Activated CD4-positive, alpha-beta memory T cell treated with anti-CD3 and anti-CD28 coated beads for 36 hours (primary cell): Measurements from ENCODE around the gene DNAJA1. TPM values are rescaled to one million over a fixed set of nuclear protein-coding genes. Genes with fewer than 3 reads are reported as not detected.
"Not testable (repeated sequence)": the region's sequence is repeated elsewhere in the genome, so short reads cannot be mapped to it uniquely, and the experiment has no call there.

Experiments
- CTCF ChIA-PET: fragments of 350-600 bp; sonication (Branson Sonifier 250); formaldehyde crosslinking; loops from one replicate; lab custom pipeline; 2021; ENCODE audit warnings: antibody characterized with exemption, inconsistent platforms; lab: Charles Lee
- POLR2A ChIA-PET: fragments of 350-600 bp; sonication (Branson Sonifier 250); formaldehyde crosslinking; loops from one replicate; lab custom pipeline; 2021; ENCODE audit warnings: antibody characterized with exemption; lab: Charles Lee
- DNase-seq: peaks from one replicate; pipeline ENCODE4 v3.0.0-alpha.2; 2020
- H3K27ac Mint-ChIP-seq: one replicate; pipeline ENCODE4 v1.8.0; 2021; ENCODE audit warnings: mixed read lengths
- H3K27me3 Mint-ChIP-seq: one replicate; pipeline ENCODE4 v1.8.0; 2021; ENCODE audit warnings: mixed read lengths
- H3K36me3 Mint-ChIP-seq: one replicate; pipeline ENCODE4 v1.8.0; 2021; ENCODE audit warnings: mixed read lengths
- H3K4me1 Mint-ChIP-seq: one replicate; pipeline ENCODE4 v1.8.0; 2021; ENCODE audit warnings: low read depth, mixed read lengths
- H3K4me3 Mint-ChIP-seq: one replicate; pipeline ENCODE4 v1.8.0; 2021; ENCODE audit warnings: mild to moderate bottlenecking, mixed read lengths
- H3K9me3 Mint-ChIP-seq: one replicate; pipeline ENCODE4 v1.8.0; 2021; ENCODE audit warnings: mixed read lengths
- intact Hi-C: fragments of 100-400 bp; cut with micrococcal nuclease; formaldehyde crosslinking; loops from one replicate; pipeline ENCODE4 v1.15.1; 2023
- total RNA-seq, 2 experiments: library from RNA; stranded (reverse); gene quantifications; one replicate each; pipeline ENCODE4 v1.2.3, GENCODE V29; 2021

The DNAJA1 gene
- total RNA-seq, result 100 to 1,000 TPM; 173 to 184 TPM

DNA sequence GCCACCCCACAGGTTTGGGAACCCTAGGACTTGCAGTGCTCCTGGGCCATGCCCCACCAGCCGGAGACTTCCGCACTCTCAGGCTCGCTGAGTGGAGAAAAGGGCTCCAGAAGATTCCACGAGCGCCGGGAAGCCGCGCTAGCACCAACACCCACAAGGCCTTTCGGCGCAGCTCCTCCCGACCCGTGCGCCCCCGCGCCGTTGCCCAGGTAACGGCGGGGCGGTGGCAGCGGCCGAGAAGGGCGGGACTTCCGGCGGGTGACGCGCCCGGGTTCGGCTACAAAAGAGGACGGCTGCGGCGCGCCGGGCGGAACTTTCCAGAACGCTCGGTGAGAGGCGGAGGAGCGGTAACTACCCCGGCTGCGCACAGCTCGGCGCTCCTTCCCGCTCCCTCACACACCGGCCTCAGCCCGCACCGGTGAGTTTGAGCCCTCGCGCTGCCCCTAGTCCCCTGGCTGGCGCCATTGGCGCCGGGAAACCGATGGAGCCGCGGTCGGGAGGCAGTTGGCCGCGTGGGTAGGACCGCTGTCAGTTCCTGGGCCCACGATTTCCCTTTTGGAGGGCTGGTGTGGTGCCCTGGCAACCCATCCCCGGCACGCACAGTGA, at the start of gene DNAJA1:
Gene DNAJA1 (plus strand): TSS at position 308 of the 606 bp plus-strand sequence. CDS start 1,212 bp downstream, outside the sequence.
- CTCF ChIA-PET, result interaction anchor here (1.3 kb wide), 2 partner anchors 20 to 201 kb away, joined by 4 to 5 read pairs; no protein-coding TSS in a partner anchor

DNA sequence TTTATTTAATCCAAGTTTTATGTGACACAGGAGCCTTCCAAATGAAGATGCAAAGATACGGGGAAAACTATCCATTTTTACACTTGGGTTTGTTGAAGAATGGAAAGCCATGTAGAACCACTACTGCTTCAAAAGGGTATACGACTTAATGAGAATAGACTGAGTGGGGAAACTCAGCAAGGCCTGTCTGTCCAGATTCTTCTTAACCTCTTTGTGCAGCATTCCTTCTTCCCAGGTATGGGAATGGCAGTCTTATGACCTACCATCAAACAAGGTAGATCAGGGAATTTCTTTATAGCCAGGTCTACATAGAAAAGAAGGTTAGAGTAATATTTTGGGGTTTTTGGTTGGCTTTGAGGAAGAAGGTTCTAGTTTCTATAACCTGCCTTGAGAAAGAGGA, 47.0 kb upstream of the DNAJA1 start:
- CTCF ChIA-PET, result no interaction called here
- DNase-seq, result no peak

More for the DNA sequence above, at the start of gene DNAJA1:
- Mint-ChIP-seq H3K27ac (peak within 1 kb of the TSS; percentile 95), H3K27me3 (no peaks in the 10 kb centered on the region), H3K9me3 (no peaks in the 10 kb centered on the region), H3K4me3 (peak within 1 kb of the TSS; percentile 98), H3K36me3 (peaks cover 58% of the 10 kb centered on the region), H3K4me1 (peaks cover 57% of the 10 kb centered on the region)
- POLR2A ChIA-PET, result interaction anchor here (0.6 to 3.7 kb wide), 21 partner anchors 9 to 641 kb away, joined by 3 to 33 read pairs (median 5); partner anchors contain the start of genes ACO1, APTX, B4GALT1 and BAG1
- intact Hi-C loops, result loop anchor here (1.0 kb wide), 8 partner anchors 19 to 473 kb away; partner anchors contain the start of genes APTX, B4GALT1, BAG1 and NFX1
- DNase-seq, result peak; percentile 96

GRCh38 chr9:32986971-32987370, 38.1 kb upstream of the DNAJA1 start:
- H3K4me1 Mint-ChIP-seq, result no peaks in the 10 kb centered on the region
- ChIA-PET CTCF (no interaction called here), POLR2A (no interaction called here)

More for the DNA sequence above, 47.0 kb upstream of the DNAJA1 start:
- POLR2A ChIA-PET, result no interaction called here
- Mint-ChIP-seq H3K4me3 (no peak overlapping the region), H3K27me3 (no peaks in the 10 kb centered on the region), H3K9me3 (no peaks in the 10 kb centered on the region), H3K4me1 (no peaks in the 10 kb centered on the region), H3K36me3 (peaks cover 36% of the 10 kb centered on the region), H3K27ac (no peak overlapping the region)
- intact Hi-C loops, result no loop called here

DNA sequence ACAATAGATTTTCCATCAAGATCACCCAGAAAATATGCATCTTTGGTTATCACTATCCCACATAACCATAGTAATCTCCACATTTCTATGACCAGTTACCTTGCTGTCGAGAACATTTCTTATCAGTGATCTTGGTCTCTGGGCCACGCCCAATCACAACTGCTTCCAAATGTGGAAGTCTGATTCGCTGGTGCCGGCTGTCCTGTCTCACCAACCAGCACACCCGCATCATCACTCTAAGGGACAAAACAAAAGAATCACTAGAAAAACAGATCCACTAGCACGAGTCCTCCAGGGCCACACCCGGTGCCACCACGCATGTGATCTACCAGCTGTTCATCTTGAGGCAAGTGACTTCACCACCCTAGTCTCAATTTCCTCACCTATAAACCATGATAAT, 35.4 kb upstream of the DNAJA1 start:
- Mint-ChIP-seq H3K4me1 (peaks cover 2% of the 10 kb centered on the region), H3K36me3 (peaks cover 39% of the 10 kb centered on the region), H3K27me3 (no peaks in the 10 kb centered on the region), H3K4me3 (no peak overlapping the region), H3K9me3 (no peaks in the 10 kb centered on the region), H3K27ac (no peak overlapping the region)
- DNase-seq, result no peak
- POLR2A ChIA-PET, result no interaction called here
- CTCF ChIA-PET, result interaction anchor here (0.6 kb wide), 1 partner anchor 410 kb away, joined by 3 read pairs; no protein-coding TSS in a partner anchor
- intact Hi-C loops, result no loop called here

More at GRCh38 chr9:32986971-32987370, 38.1 kb upstream of the DNAJA1 start:
- H3K27me3 Mint-ChIP-seq, result no peaks in the 10 kb centered on the region
- no peak for DNase-seq
- H3K36me3 Mint-ChIP-seq, result peaks cover 49% of the 10 kb centered on the region
- intact Hi-C loops, result no loop called here
- no peaks in the 10 kb centered on the region for H3K9me3 Mint-ChIP-seq
- no peak overlapping the region for H3K4me3 Mint-ChIP-seq
- H3K27ac Mint-ChIP-seq, result no peak overlapping the region

- no peak for DNase-seq
- peaks cover 2% of the 10 kb centered on the region for H3K4me1 Mint-ChIP-seq
- H3K27me3 Mint-ChIP-seq, result no peaks in the 10 kb centered on the region
- no peak overlapping the region for H3K27ac Mint-ChIP-seq
- no peaks in the 10 kb centered on the region for H3K9me3 Mint-ChIP-seq
- intact Hi-C loops, result no loop called here
- ChIA-PET CTCF (interaction anchor here (1.0 kb wide), 1 partner anchor 24 kb away, joined by 3 read pairs; no protein-coding TSS in a partner anchor), POLR2A (no interaction called here)
- no peak overlapping the region for H3K4me3 Mint-ChIP-seq
- H3K36me3 Mint-ChIP-seq, result peaks cover 41% of the 10 kb centered on the region
Measured at GRCh38 chr9:32991897-32992594, 33.0 kb upstream of the DNAJA1 start.

DNA sequence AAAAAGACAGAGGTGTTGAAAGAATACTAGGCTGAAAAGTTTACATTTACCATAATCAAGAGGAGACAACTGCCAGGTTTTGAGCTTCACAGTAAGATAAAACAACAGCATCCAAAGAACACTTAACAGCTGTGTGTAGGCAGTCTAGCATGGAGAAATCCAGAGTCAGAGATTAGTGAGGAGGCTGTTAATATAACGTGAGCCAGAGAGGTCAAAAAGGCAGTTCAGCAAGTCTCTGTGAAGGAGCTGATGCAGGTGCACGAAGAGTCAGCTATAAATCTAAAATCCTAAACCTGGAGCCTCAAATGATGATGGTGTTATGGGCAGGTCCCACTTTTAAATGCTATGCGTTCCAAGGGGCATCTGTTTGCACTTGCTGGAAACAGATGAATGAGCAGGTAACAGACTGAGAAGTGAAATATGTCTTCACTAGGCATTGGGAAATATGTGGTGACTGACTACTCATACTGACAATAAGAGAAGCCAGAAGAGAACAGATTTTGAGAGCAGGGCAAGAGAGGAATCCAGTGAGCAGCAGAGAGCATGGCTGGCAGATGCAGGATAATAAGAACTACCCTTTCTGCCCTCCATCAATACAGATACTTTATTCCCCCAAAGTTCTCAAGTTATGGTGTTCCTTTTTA, 32.4 kb upstream of the DNAJA1 start:
- POLR2A ChIA-PET, result no interaction called here
- H3K4me3 Mint-ChIP-seq, result no peak overlapping the region
- CTCF ChIA-PET, result interaction anchor here (1.0 kb wide), 1 partner anchor 25 kb away, joined by 3 read pairs; no protein-coding TSS in a partner anchor
- H3K27ac Mint-ChIP-seq, result no peak overlapping the region
- H3K9me3 Mint-ChIP-seq, result no peaks in the 10 kb centered on the region
- no peaks in the 10 kb centered on the region for H3K27me3 Mint-ChIP-seq
- no peak for DNase-seq
- peaks cover 8% of the 10 kb centered on the region for H3K4me1 Mint-ChIP-seq
- peaks cover 40% of the 10 kb centered on the region for H3K36me3 Mint-ChIP-seq
- intact Hi-C loops, result no loop called here

DNA sequence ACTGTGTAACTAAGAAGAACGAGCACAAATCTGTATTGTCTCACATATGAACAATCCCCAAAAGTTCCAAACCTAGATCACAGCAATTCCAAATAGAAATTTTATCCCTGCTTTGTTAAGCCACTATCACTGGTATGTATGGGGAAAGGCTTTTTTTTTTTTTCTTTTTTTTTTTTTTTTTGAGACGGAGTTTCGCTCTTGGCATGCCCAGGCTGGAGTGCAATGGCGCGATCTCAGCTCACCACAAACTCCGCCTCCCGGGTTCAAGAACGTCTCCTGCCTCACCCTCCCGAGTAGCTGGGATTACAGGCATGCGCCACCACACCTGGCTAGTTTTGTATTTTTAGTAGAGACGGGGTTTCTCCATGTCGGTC, 24.4 kb upstream of the DNAJA1 start:
- Mint-ChIP-seq H3K4me3 (peak overlapping the region; percentile 89), H3K27ac (peak overlapping the region; percentile 92), H3K36me3 (peaks cover 17% of the 10 kb centered on the region), H3K4me1 (peaks cover 34% of the 10 kb centered on the region)
- ChIA-PET POLR2A (interaction anchor here (3.9 kb wide), 1 partner anchor 24 kb away, joined by 33 read pairs; the partner anchor contains the start of gene DNAJA1), CTCF (interaction anchor here (1.0 kb wide), 2 partner anchors 225 to 622 kb away, joined by 3 to 5 read pairs; no protein-coding TSS in a partner anchor)
- not testable (repeated sequence) for H3K9me3 Mint-ChIP-seq, H3K27me3 Mint-ChIP-seq
- DNase-seq, result peak; percentile 50
- intact Hi-C loops, result loop anchor here (1.0 kb wide), 4 partner anchors 24 to 427 kb away; partner anchors contain the start of genes BAG1 and NDUFB6

GRCh38 chr9:33005335-33005734, 19.7 kb upstream of the DNAJA1 start:
- H3K4me1 Mint-ChIP-seq, DNase-seq, intact Hi-C loops, CTCF ChIA-PET, POLR2A ChIA-PET, H3K36me3 Mint-ChIP-seq, H3K9me3 Mint-ChIP-seq, H3K27ac Mint-ChIP-seq, H3K27me3 Mint-ChIP-seq, H3K4me3 Mint-ChIP-seq: not testable (repeated sequence)

GRCh38 chr9:33007755-33008154, 17.3 kb upstream of the DNAJA1 start:
- Mint-ChIP-seq H3K27me3 (no peaks in the 10 kb centered on the region), H3K4me1 (no peaks in the 10 kb centered on the region), H3K27ac (no peak overlapping the region), H3K4me3 (no peak overlapping the region), H3K36me3 (peaks cover 4% of the 10 kb centered on the region), H3K9me3 (no peaks in the 10 kb centered on the region)
- CTCF ChIA-PET, result interaction anchor here (0.8 kb wide), 1 partner anchor 40 kb away, joined by 4 read pairs; no protein-coding TSS in a partner anchor
- intact Hi-C loops, result no loop called here
- POLR2A ChIA-PET, result interaction anchor here (0.7 kb wide), 1 partner anchor 14 kb away, joined by 4 read pairs; no protein-coding TSS in a partner anchor
- DNase-seq, result no peak

- Mint-ChIP-seq H3K4me3 (no peak overlapping the region), H3K27ac (no peak overlapping the region), H3K9me3 (no peaks in the 10 kb centered on the region), H3K4me1 (no peaks in the 10 kb centered on the region), H3K27me3 (no peaks in the 10 kb centered on the region), H3K36me3 (peaks cover 6% of the 10 kb centered on the region)
- ChIA-PET CTCF (no interaction called here), POLR2A (interaction anchor here (2.2 kb wide), 1 partner anchor 13 kb away, joined by 9 read pairs; the partner anchor contains the start of gene DNAJA1)
- DNase-seq, result no peak
- intact Hi-C loops, result no loop called here
Measured at GRCh38 chr9:33011831-33012230, 13.2 kb upstream of the DNAJA1 start.

DNA sequence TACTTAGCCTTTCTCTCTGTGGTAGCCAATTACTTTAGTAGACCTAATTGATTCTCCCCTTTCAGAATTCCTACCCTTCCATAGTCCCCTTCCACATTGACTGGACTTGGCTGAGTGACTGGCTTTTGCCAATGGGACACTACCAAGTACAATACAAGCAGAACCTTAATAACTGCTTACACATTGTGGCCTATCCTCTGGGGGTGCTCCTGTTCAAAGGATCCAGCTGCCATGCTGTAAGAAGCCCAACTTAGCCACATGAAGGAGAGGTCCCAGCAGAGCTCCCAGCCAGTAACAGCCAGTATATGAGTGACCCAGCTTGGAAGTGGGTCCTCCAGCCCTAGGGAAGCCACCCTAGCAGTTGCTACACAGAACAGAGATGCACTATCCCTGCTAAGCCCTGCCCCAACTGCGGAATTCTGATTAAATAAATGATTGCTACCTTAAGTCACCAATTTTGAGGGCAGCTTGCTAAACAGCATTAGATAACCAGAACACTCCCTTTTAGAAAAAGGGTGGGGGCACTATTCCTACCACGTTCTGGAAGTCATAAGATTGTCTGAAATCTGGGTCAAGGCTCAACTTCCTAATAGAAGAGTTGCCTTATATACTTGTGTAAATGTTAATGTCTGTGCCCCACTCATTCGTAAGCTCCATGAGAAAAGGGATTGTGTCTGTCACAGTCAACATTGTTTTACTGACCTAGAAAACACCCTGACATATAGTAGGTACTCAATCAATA, 12.6 kb upstream of the DNAJA1 start:
- Mint-ChIP-seq H3K4me3 (no peak overlapping the region), H3K4me1 (no peaks in the 10 kb centered on the region), H3K27ac (no peak overlapping the region), H3K27me3 (no peaks in the 10 kb centered on the region), H3K9me3 (no peaks in the 10 kb centered on the region), H3K36me3 (peaks cover 6% of the 10 kb centered on the region)
- no peak for DNase-seq
- intact Hi-C loops, result no loop called here
- POLR2A ChIA-PET, result interaction anchor here (2.2 kb wide), 1 partner anchor 12 kb away, joined by 9 read pairs; the partner anchor contains the start of gene DNAJA1
- CTCF ChIA-PET, result no interaction called here
